ENCODE data around the gene FAF1.

DNA sequence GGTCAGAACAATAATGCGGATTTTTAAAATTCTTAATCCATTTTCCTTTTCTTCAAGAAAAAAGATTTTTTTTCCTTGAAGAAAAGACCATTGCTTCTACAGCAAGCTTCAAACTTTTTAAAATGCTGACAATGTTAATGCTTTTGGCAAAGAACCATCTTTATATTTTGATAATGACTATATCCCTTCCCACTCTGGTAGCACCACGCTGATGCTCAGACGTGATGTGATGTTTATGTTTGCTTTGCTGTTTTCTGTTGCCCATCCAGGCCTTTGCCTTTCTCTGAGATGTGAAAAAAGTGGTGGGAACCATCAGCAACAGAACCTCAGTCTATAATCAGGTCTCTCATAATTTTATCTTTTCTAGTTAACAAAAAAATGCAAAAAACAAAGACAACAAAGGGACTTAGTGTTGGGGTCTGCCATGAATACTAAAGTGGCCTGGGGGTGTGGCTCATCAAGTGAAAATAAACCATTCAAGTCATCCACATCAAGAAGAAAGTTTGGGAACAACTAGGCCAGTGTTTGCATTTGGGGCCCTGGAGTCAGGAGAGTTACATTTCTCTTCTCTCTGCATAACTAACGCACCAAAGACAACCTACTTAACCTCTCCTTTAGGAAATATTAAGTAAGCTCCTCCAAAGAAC lies 292.2 kb downstream of the FAF1 start:
- TF ChIP-seq, protein P1, sequence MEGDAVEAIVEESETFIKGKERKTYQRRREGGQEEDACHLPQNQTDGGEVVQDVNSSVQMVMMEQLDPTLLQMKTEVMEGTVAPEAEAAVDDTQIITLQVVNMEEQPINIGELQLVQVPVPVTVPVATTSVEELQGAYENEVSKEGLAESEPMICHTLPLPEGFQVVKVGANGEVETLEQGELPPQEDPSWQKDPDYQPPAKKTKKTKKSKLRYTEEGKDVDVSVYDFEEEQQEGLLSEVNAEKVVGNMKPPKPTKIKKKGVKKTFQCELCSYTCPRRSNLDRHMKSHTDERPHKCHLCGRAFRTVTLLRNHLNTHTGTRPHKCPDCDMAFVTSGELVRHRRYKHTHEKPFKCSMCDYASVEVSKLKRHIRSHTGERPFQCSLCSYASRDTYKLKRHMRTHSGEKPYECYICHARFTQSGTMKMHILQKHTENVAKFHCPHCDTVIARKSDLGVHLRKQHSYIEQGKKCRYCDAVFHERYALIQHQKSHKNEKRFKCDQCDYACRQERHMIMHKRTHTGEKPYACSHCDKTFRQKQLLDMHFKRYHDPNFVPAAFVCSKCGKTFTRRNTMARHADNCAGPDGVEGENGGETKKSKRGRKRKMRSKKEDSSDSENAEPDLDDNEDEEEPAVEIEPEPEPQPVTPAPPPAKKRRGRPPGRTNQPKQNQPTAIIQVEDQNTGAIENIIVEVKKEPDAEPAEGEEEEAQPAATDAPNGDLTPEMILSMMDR (conservative IDR thresholded peaks at IDR 0.05 in 1 of 2, IDR thresholded peaks at IDR 0.05 in 1 of 2; ENCODE audit: low read depth in 1 of 2, low read length in 2 of 2) = no peak
- no peak for TF ChIP-seq EZH2 (IDR thresholded peaks at IDR 0.05; ENCODE audit: low read length, missing control alignments)
